Lung microvascular endothelial cell (primary cell): ENCODE results near the gene TMEM86A. TPM values are rescaled to one million over a fixed set of nuclear protein-coding genes. Genes with fewer than 3 reads are reported as not detected.

Source experiments
- DNase-seq, 2 donors: peaks; one replicate each; pipeline versions ENCODE4 v3.0.0 to v3.0.0-alpha.2; 2010; ENCODE audit warnings: low read depth in 2 of 2
- total RNA-seq: library from RNA; depleted of rRNA; stranded (reverse); fragments of >200 nt; gene quantifications from 2 replicates; pipeline ENCODE4 v1.2.1, GENCODE V29; 2014

TMEM86A gene
- total RNA-seq, 1 donor from 2014 or later, result 6.3 TPM

DNA sequence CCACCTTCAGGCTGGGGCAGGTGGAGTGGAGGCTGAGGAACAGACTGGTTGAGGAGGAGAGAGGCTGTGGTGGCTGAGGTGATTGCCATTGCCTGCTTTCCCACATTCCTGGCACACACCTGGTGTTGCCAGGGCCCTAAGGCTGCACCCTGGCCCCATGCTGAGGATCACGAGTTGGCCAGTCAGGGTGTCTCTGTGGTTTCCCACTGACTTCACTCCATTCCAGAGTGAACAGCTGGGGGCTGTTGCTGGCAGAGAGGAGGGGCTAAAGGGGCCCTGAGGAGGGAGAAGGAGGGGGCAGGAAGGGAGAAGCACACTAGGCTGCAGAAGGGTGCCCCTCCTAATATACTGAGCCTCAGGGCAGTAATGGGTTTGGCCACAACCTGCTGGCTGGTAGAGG is 1.8 kb downstream of the TMEM86A start:
- no peak for DNase-seq

- no peak for DNase-seq
Measured at GRCh38 chr11:18700872-18701271, 2.3 kb downstream of the TMEM86A start.

DNA sequence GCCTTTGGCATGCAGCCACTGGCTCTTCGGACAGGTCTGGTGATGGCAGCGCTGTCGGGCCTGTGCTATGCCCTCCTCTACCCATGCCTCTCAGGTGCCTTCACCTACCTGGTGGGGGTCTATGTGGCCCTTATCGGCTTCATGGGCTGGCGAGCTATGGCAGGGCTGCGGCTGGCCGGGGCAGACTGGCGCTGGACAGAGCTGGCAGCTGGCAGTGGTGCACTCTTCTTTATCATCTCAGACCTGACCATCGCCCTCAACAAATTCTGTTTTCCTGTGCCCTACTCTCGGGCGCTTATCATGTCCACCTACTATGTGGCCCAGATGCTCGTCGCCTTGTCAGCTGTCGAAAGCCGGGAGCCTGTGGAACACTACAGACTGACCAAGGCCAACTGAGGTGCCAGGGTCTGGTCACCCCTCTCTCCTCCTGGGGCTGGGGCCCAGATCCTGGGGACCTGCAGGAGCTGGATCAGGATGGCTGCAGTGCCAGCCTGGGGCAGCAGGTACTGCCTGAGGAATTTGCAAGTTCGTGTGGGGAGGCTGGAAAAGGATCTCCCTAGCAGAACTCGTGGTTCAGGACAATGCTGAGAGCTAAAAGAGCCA is 3.1 kb downstream of the TMEM86A start:
- no peak for DNase-seq

- DNase-seq, result no peak
Measured at GRCh38 chr11:18703001-18703763, 4.6 kb downstream of the TMEM86A start.

DNA sequence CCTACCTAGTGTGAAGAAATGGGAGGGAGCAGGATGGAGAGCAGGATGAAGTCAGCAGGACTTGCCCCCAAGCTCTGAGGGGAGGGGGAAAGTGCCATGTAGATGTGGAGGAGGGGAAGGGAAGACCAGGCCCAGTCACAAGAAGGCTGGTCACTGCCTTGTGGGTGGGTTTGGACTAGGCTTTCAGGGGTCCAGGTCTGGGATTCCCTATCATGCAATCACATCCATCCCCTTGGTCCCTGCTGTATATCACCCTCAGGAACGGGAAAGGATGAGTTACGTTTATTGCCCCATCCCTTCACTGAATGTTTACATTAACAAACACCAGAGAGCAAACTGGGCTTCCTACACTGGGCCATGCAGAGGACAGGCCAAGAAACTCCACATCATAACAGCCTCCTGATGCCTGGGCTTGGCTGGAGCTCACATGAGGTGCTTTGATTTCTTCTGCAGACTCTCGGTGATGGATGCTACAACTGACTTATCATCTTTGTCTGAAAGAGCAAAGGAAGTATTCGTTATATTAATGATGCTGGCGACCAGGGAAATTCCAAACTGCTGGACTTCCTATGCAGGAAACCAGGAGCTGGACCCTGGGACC is 5.6 kb downstream of the TMEM86A start:
- DNase-seq, result no peak

GRCh38 chr11:18704698-18705097 is 6.1 kb downstream of the TMEM86A start:
- DNase-seq, result no peak

GRCh38 chr11:18705651-18706281 is 7.2 kb downstream of the TMEM86A start:
- DNase-seq, result peak; percentile 18 to 30

GRCh38 chr11:18706330-18707243 is 8.0 kb downstream of the TMEM86A start:
- peak; percentile 56 to 75 for DNase-seq

DNA sequence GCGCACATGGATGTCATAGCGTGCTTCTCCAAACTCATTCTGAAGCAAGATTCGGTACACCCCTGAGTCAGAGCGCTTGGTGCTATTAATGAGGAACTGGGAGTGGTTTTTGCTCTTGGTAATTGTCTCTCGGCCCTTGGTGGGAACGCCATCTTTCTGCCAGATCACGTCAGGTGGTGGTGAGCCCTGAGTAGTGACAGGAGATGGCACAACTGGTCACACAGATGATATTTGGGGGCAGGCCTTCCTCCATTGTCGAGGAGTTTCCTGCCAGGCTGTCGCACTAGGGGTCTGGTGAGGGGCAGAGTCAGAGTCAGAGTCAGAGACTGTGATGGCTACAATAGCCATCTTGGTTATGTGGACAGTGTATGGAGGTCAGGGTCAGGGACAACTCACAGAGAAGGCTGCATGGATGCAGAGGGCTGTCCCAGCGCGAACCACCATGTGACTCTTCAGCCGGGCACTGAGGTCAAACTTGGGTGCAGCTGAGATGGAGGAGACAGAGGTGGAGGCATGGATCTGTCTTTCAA is 9.3 kb downstream of the TMEM86A start:
- no peak for DNase-seq

GRCh38 chr11:18709414-18709813 is 10.8 kb downstream of the TMEM86A start:
- no peak for DNase-seq

DNA sequence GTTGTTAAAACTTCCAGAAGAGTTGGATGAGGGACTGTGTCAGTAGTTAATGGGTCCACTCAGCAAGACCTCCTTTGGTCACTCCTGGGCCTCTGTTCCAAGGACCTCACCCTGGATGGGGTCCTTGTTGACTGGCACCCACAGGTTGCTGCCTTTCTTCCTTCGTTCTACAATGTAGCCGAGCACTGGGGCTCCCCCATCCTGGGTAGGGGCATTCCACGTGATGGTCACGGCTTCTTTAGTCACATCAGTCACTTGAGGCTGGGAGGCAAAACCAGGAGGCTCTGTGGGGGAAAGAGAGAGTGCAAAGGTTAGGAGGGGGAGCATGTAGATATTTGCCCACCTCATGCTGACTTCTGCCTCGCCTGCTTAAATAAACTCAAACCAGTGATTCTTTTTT is 12.0 kb downstream of the TMEM86A start:
- DNase-seq, result no peak

DNA sequence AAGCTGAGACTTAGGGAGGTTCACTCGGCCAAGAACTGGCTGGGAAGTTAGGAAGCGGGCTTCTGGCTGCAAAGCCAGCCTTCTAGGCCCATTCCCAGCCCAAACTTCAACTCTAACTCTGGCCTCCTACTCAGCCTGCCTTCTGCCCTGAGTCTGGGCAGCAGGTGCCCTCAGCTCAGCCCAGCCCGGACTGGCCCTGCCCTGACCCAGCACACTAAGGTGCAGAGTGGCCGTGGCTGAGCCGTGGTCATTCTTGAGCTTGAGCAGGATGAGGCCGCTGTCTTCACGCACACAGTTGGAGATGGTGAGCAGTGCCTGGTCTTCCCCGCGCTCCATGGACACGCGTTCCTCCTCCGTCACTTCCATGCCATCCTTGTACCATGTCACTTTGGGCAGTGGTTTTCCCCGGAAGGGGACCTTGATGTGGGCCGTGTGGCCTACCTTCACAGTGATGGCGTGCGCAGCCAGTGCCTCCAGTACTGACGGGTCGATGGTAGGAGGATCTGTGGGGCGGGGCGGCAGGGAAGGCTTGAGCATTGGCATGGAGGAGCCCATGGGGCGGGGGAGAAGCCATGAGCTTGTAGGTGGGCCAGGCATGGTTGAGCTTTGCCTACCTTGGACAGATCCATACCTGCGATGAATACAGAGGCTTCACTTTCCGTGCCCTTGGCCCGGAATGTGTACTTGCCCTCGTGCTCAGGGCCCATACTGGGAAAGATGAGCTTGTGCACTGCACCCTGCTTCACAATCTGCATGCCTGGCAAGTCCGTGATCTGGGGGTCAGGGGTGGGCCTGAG is 15.3 kb downstream of the TMEM86A start:
- DNase-seq, result no peak

DNA sequence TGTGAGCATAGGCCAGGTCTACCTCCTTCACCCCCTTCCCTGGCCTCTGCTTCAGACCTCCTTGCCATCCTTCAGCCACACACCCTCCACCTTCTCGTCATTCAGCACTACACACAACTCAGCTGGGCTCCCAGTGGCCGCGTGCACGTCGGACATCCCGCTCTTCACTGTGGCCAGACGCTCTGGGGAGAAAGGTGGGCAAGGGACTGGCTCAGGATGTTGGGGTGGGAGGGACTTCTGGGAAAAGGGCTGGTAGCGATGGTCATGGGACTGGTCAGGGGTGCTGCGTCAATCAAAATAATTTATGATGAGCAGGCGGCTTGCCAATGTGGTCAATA is 15.8 kb downstream of the TMEM86A start:
- no peak for DNase-seq

GRCh38 chr11:18715476-18715875 is 16.9 kb downstream of the TMEM86A start:
- no peak for DNase-seq

- no peak for DNase-seq
Measured at GRCh38 chr11:18720091-18720807, 21.7 kb downstream of the TMEM86A start.

- DNase-seq, result peak; percentile 37 to 60
Measured at GRCh38 chr11:18720808-18721560, 22.4 kb downstream of the TMEM86A start.

DNA sequence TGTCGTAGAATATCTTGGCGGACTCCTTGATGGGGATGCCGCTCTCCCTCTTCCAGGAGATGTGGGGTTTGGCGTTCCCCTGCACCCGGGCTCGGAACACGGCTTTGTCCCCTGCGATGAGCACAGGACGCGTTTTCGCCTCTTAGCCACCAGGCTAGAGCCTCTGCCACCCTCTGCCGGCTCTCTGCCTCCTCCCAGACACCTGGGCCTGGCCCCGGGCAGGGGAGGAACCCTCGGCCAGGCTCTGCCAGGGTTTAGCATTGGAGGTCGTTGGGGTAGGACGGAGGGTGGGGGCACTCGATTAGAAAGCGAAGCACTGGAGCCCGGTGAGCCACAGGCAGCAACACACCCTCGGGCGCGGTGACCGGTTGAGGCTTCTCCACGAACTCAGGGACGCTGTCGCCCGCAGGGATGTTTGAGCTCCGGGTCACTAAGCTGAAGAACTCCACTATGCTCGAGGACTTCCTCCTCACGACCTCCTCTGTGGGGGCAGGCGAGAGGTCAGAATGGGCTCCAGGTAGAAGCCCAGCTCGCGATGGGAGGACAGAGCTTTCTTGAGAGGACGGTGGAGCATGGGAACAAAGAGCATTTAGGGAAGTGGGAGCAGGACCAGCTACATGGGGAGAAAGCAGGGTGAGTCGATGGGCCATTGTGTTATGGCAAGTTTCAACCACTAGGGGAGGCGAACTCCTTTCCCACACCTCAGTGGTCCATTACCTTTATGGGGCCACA is 23.1 kb downstream of the TMEM86A start:
- DNase-seq, result peak; percentile 55 to 56

- no peak for DNase-seq
Measured at GRCh38 chr11:18722293-18722637, 23.7 kb downstream of the TMEM86A start.
